CD14-positive monocyte (primary cell): ENCODE measurements around the gene KRT86. TPM values are rescaled to one million over a fixed set of nuclear protein-coding genes. Genes with fewer than 3 reads are reported as not detected.
A peak's percentile ranks its signal among the peaks of the same experiment; 100 is the strongest.

ENCODE experiments used
- DNase-seq, 3 donors: peaks; one replicate each; pipeline ENCODE4 v3.0.0-alpha.2; 2011 to 2022
- H2AFZ ChIP-seq: 2 replicates; pipeline ENCODE4 v1.6.0; 2012; ENCODE audit warnings: mild to moderate bottlenecking, low read depth, low read length, inconsistent platforms; ENCODE audit not compliant: insufficient read depth, poor library complexity, severe bottlenecking
- H3K27ac ChIP-seq, 2 donors: 1 replicate in 1 of 2; 2 replicates in 1 of 2; pipeline ENCODE4 v1.5.1; 2012 to 2013; ENCODE audit warnings: low read length in 2 of 2, control low read depth in 1 of 2, inconsistent platforms in 1 of 2, low read depth in 1 of 2, mild to moderate bottlenecking in 1 of 2
- H3K27me3 ChIP-seq, 2 donors: one replicate each; pipeline versions ENCODE4 v1.6.0 to v1.6.1; 2011 to 2013; ENCODE audit warnings: low read length in 2 of 2; ENCODE audit not compliant: control insufficient read depth in 2 of 2, insufficient read depth in 2 of 2
- H3K36me3 ChIP-seq, 2 donors: replicated peaks in 1 of 2; 1 replicate in 1 of 2; 2 replicates in 1 of 2; pipeline versions ENCODE4 v1.5.1 to v1.6.1; 2012 to 2013; ENCODE audit warnings: low read length in 2 of 2, control low read depth in 1 of 2, inconsistent platforms in 1 of 2, mild to moderate bottlenecking in 1 of 2; ENCODE audit not compliant: insufficient read depth in 2 of 2, control insufficient read depth in 1 of 2
- H3K4me1 ChIP-seq, 2 donors: 1 replicate in 1 of 2; 2 replicates in 1 of 2; pipeline versions ENCODE4 v1.5.1 to v1.6.1; 2012 to 2013; ENCODE audit warnings: low read length in 2 of 2, control low read depth in 1 of 2, inconsistent platforms in 1 of 2, mild to moderate bottlenecking in 1 of 2, moderate library complexity in 1 of 2; ENCODE audit not compliant: insufficient read depth in 2 of 2, control insufficient read depth in 1 of 2
- H3K4me2 ChIP-seq: replicated peaks from 2 replicates; pipeline ENCODE3; 2012; ENCODE audit warnings: low read length, moderate library complexity, mild to moderate bottlenecking; ENCODE audit not compliant: poor library complexity, severe bottlenecking; ENCODE audit errors: extremely low read depth
- H3K4me3 ChIP-seq, 3 experiments: fragments of 200-600 bp in 1 of 3; sonication (generic) in 1 of 3; replicated peaks in 1 of 3; 1 replicate in 2 of 3; 2 replicates in 1 of 3; pipeline ENCODE4 v1.5.1; 2011 to 2013; ENCODE audit warnings: low read length in 3 of 3, mild to moderate bottlenecking in 3 of 3, control low read depth in 2 of 3, low read depth in 2 of 3, inconsistent platforms in 1 of 3, moderate library complexity in 1 of 3
- H3K79me2 ChIP-seq: 2 replicates; pipeline ENCODE4 v1.6.0; 2012; ENCODE audit warnings: mild to moderate bottlenecking, control low read depth, inconsistent platforms, low read length, moderate library complexity; ENCODE audit not compliant: insufficient read depth
- H3K9ac ChIP-seq: 2 replicates; pipeline ENCODE4 v1.6.0; 2017; ENCODE audit warnings: low read length, mild to moderate bottlenecking; ENCODE audit not compliant: insufficient read depth, poor library complexity, severe bottlenecking
- H3K9me3 ChIP-seq, 2 donors: replicated peaks in 1 of 2; 1 replicate in 1 of 2; 2 replicates in 1 of 2; pipeline versions ENCODE4 v1.5.1 to v1.6.1; 2012 to 2013; ENCODE audit warnings: low read length in 2 of 2, control low read depth in 1 of 2; ENCODE audit not compliant: control insufficient read depth in 1 of 2, insufficient read depth in 1 of 2
- H4K20me1 ChIP-seq: 2 replicates; pipeline ENCODE4 v1.6.0; 2012; ENCODE audit warnings: mild to moderate bottlenecking, low read length, control low read depth, moderate library complexity; ENCODE audit not compliant: insufficient read depth
- H3K27ac Mint-ChIP-seq, 7 donors: one replicate each; pipeline ENCODE4 v1.8.0; 2020; ENCODE audit warnings: mild to moderate bottlenecking in 7 of 7, mixed read lengths in 7 of 7, moderate library complexity in 6 of 7, inconsistent platforms in 2 of 7
- H3K27me3 Mint-ChIP-seq, 3 donors: one replicate each; pipeline ENCODE4 v1.8.0; 2021 to 2022; ENCODE audit warnings: low read depth in 3 of 3, mild to moderate bottlenecking in 3 of 3, mixed read lengths in 3 of 3, moderate library complexity in 3 of 3, inconsistent platforms in 1 of 3
- H3K36me3 Mint-ChIP-seq, 2 donors: one replicate each; pipeline ENCODE4 v1.8.0; 2020; ENCODE audit warnings: mixed read lengths in 2 of 2, inconsistent platforms in 1 of 2, mild to moderate bottlenecking in 1 of 2
- H3K4me1 Mint-ChIP-seq: one replicate; pipeline ENCODE4 v1.8.0; 2020; ENCODE audit warnings: mild to moderate bottlenecking, mixed read lengths
- H3K4me3 Mint-ChIP-seq, 2 donors: one replicate each; pipeline ENCODE4 v1.8.0; 2020; ENCODE audit warnings: mild to moderate bottlenecking in 2 of 2, mixed read lengths in 2 of 2, moderate library complexity in 1 of 2
- H3K9me3 Mint-ChIP-seq, 7 donors: one replicate each; pipeline ENCODE4 v1.8.0; 2020 to 2022; ENCODE audit warnings: mixed read lengths in 7 of 7, mild to moderate bottlenecking in 6 of 7, moderate library complexity in 6 of 7, inconsistent platforms in 2 of 7
- CTCF ChIP-seq: fragments of 200-600 bp; IDR thresholded peaks from one replicate; pipeline ENCODE4 v1.8.0; 2022; ENCODE audit warnings: antibody characterized with exemption, mild to moderate bottlenecking
- WGBS: methylation state at CpG from one replicate; pipeline ENCODE4 v1.1.5; 2013; ENCODE audit warnings: missing lambda C conversion rate; ENCODE audit not compliant: insufficient coverage; 5-methylcytosine and 5-hydroxymethylcytosine counted together
- intact Hi-C, 2 donors: fragments of 100-400 bp; cut with micrococcal nuclease; formaldehyde crosslinking; loops; one replicate each; pipeline versions ENCODE4 v1.15.0 to v1.15.1; 2023
- polyA plus RNA-seq, 3 donors: library from polyadenylated mRNA; depleted of rRNA in 1 of 3; unstranded in 2 of 3; stranded (reverse) in 1 of 3; fragments of 300-500 nt in 2 of 3; fragments of >200 nt in 1 of 3; fragmentation: Illumina TruSeq in 2 of 3; gene quantifications; 1 replicate in 2 of 3; 2 replicates in 1 of 3; pipeline ENCODE4 v1.2.3, GENCODE V29; 2012 to 2021

The KRT86 gene
- polyA plus RNA-seq, 3 donors, result not detected

GRCh38 chr12:52235822-52236361 lies 38.6 kb upstream of the KRT86 start:
- Histone ChIP-seq H3K4me2 (no peak overlapping the region), H3K4me1 (peaks cover 14 to 42% of the 10 kb centered on the region in 2 donors), H3K9me3 (no peaks in the 10 kb centered on the region), H2AFZ (no peak overlapping the region), H4K20me1 (no peaks in the 10 kb centered on the region), H3K9ac (no peak overlapping the region), H3K36me3 (no peaks in the 10 kb centered on the region), H3K27me3 (peaks cover 11 to 42% of the 10 kb centered on the region in 2 donors), H3K79me2 (no peaks in the 10 kb centered on the region), H3K4me3 (no peak overlapping the region), H3K27ac (no peak overlapping the region)
- Mint-ChIP-seq H3K4me1 (peaks cover 46% of the 10 kb centered on the region), H3K36me3 (peaks cover 10 to 13% of the 10 kb centered on the region in 2 donors), H3K27me3 (peaks cover 39 to 50% (median 49%) of the 10 kb centered on the region in 3 donors), H3K4me3 (no peak overlapping the region), H3K9me3 (peaks cover 0 to 14% (median 6%) of the 10 kb centered on the region in 7 donors), H3K27ac (peak overlapping the region in 1 of 7 donors; percentile 53)
- WGBS, result 100% methylated on average over 2 of the region's 4 CpGs
- no peak for DNase-seq
- intact Hi-C loops, result no loop called here
- no peak for TF ChIP-seq CTCF

- H3K4me3 ChIP-seq, result no peak overlapping the region
- H4K20me1 ChIP-seq, result no peaks in the 10 kb centered on the region
- Mint-ChIP-seq H3K36me3 (peaks cover 10 to 12% of the 10 kb centered on the region in 2 donors), H3K4me3 (no peak overlapping the region), H3K27ac (no peak overlapping the region), H3K9me3 (peaks cover 0 to 14% (median 6%) of the 10 kb centered on the region in 7 donors), H3K4me1 (peaks cover 42% of the 10 kb centered on the region), H3K27me3 (peaks cover 34 to 46% (median 46%) of the 10 kb centered on the region in 3 donors)
- WGBS, result 88% methylated on average over 2 of the region's 3 CpGs
- no peak for DNase-seq
- H3K9me3 ChIP-seq, result no peaks in the 10 kb centered on the region
- H3K27me3 ChIP-seq, result peaks cover 11 to 35% of the 10 kb centered on the region in 2 donors
- H3K4me2 ChIP-seq, result no peak overlapping the region
- no peak overlapping the region for H2AFZ ChIP-seq
- no peak overlapping the region for H3K27ac ChIP-seq
- no peak for TF ChIP-seq CTCF
- H3K36me3 ChIP-seq, result no peaks in the 10 kb centered on the region
- H3K79me2 ChIP-seq, result no peaks in the 10 kb centered on the region
- intact Hi-C loops, result no loop called here
- H3K9ac ChIP-seq, result no peak overlapping the region
- peaks cover 14 to 37% of the 10 kb centered on the region in 2 donors for H3K4me1 ChIP-seq
Measured at GRCh38 chr12:52236386-52237050, 37.9 kb upstream of the KRT86 start.
